Gastrocnemius medialis (tissue), 4 donors: Measurements from ENCODE around the gene CDH4. TPM values are rescaled to one million over a fixed set of nuclear protein-coding genes. Genes with fewer than 3 reads are reported as not detected.

Experiments used
- ATAC-seq, 2 donors: fragments of 150-250 bp; one replicate each; pipeline ENCODE4 v1.9.1; 2016
- DNase-seq, 2 donors: peaks; one replicate each; pipeline ENCODE4 v3.0.0-alpha.2; 2019
- H3K27ac ChIP-seq, 4 donors: fragments of 200-600 bp; sonication (generic); 1 replicate in 1 of 4; 2 replicates in 3 of 4; pipeline ENCODE4 v1.5.1; 2016 to 2018; ENCODE audit warnings: mild to moderate bottlenecking in 2 of 4, moderate library complexity in 1 of 4
- H3K27me3 ChIP-seq, 3 donors: fragments of 200-600 bp; sonication (generic) in 2 of 3; 1 replicate in 1 of 3; 2 replicates in 2 of 3; pipeline versions ENCODE4 v1.5.1 to v1.6.0; 2016 to 2019; ENCODE audit warnings: mild to moderate bottlenecking in 1 of 3, moderate library complexity in 1 of 3
- H3K36me3 ChIP-seq, 2 donors: fragments of 200-600 bp; sonication (generic) in 1 of 2; one replicate each; pipeline ENCODE4 v1.5.1; 2017 to 2018
- H3K4me1 ChIP-seq, 2 donors: fragments of 200-600 bp; sonication (generic) in 1 of 2; one replicate each; pipeline ENCODE4 v1.5.1; 2016 to 2017; ENCODE audit warnings: mild to moderate bottlenecking in 2 of 2
- H3K4me3 ChIP-seq, 4 donors: fragments of 200-600 bp; sonication (generic) in 3 of 4; 1 replicate in 1 of 4; 2 replicates in 3 of 4; pipeline ENCODE4 v1.5.1; 2016 to 2019; ENCODE audit warnings: mild to moderate bottlenecking in 2 of 4
- H3K9me3 ChIP-seq, 3 donors: fragments of 200-600 bp; sonication (generic) in 2 of 3; 1 replicate in 1 of 3; 2 replicates in 2 of 3; pipeline ENCODE4 v1.5.1; 2016 to 2019
- CTCF ChIP-seq, 5 experiments: fragments of 450-650 bp in 3 of 5; fragments of 200-600 bp in 2 of 5; sonication (generic) in 2 of 5; IDR thresholded peaks in 4 of 5; conservative IDR thresholded peaks in 1 of 5; 1 replicate in 4 of 5; 2 replicates in 1 of 5; pipeline ENCODE4 v1.5.1; 2016 to 2019; ENCODE audit warnings: antibody characterized with exemption in 5 of 5, mild to moderate bottlenecking in 3 of 5, moderate library complexity in 3 of 5
- POLR2A ChIP-seq, 2 donors: fragments of 450-650 bp; IDR thresholded peaks; one replicate each; pipeline ENCODE4 v1.6.1; 2017; ENCODE audit warnings: antibody characterized with exemption in 2 of 2, mild to moderate bottlenecking in 2 of 2, moderate library complexity in 2 of 2
- in situ Hi-C, 4 donors: fragments of 200-750 bp; cut with MboI; loops; one replicate each; pipeline versions ENCODE4 v1.15.0 to v1.8.0; 2017; ENCODE audit warnings: low sequenced_read_pairs in 4 of 4
- intact Hi-C: fragments of 100-400 bp; cut with DNase I; formaldehyde crosslinking; loops from one replicate; pipeline ENCODE4 v1.15.1; 2023; ENCODE audit warnings: low total_unique reads
- total RNA-seq, 4 donors: library from RNA; depleted of rRNA; stranded (reverse); fragments of >200 nt; gene quantifications; one replicate each; pipeline versions ENCODE4 v1.1.0 to v1.2.3, GENCODE V29; 2016

The CDH4 gene
- total RNA-seq, 4 donors from 2014 or later = 0.38 to 1.2 (median 0.86) TPM

GRCh38 chr20:61688411-61688810 is 436.4 kb downstream of the CDH4 start:
- in situ Hi-C loops (no loop called here), intact Hi-C loops (no loop called here)
- no peak for ATAC-seq

GRCh38 chr20:61690150-61690549 is 438.1 kb downstream of the CDH4 start:
- Histone ChIP-seq H3K4me3 (no peak overlapping the region), H3K9me3 (no peaks in the 10 kb centered on the region), H3K27me3 (no peaks in the 10 kb centered on the region), H3K27ac (no peak overlapping the region), H3K4me1 (no peaks in the 10 kb centered on the region), H3K36me3 (no peaks in the 10 kb centered on the region)
- in situ Hi-C loops (no loop called here), intact Hi-C loops (no loop called here)
- TF ChIP-seq CTCF (IDR thresholded peaks at IDR 0.05 in 4 of 5, conservative IDR thresholded peaks at IDR 0.05 in 1 of 5) = no peak
- no peak for TF ChIP-seq POLR2A (IDR thresholded peaks at IDR 0.05)
- no peak for ATAC-seq
- no peak for DNase-seq

More at GRCh38 chr20:61688411-61688810, 436.4 kb downstream of the CDH4 start:
- Histone ChIP-seq H3K27ac (no peak overlapping the region), H3K9me3 (no peaks in the 10 kb centered on the region), H3K36me3 (no peaks in the 10 kb centered on the region), H3K4me3 (no peak overlapping the region), H3K27me3 (no peaks in the 10 kb centered on the region), H3K4me1 (no peaks in the 10 kb centered on the region)
- no peak for DNase-seq
- no peak for TF ChIP-seq CTCF (IDR thresholded peaks at IDR 0.05 in 4 of 5, conservative IDR thresholded peaks at IDR 0.05 in 1 of 5)
- no peak for TF ChIP-seq POLR2A (IDR thresholded peaks at IDR 0.05)

- intact Hi-C loops = no loop called here
- no peaks in the 10 kb centered on the region for H3K4me1 ChIP-seq
- no peaks in the 10 kb centered on the region for H3K27me3 ChIP-seq
- H3K36me3 ChIP-seq = no peaks in the 10 kb centered on the region
- no peak overlapping the region for H3K4me3 ChIP-seq
- H3K27ac ChIP-seq = no peak overlapping the region
- no peak for DNase-seq
- no peaks in the 10 kb centered on the region for H3K9me3 ChIP-seq
- TF ChIP-seq POLR2A (IDR thresholded peaks at IDR 0.05) (no peak), CTCF (IDR thresholded peaks at IDR 0.05 in 4 of 5, conservative IDR thresholded peaks at IDR 0.05 in 1 of 5) (no peak)
- in situ Hi-C loops = no loop called here
- ATAC-seq = no peak
These were observed 439.2 kb downstream of the CDH4 start for GRCh38 chr20:61690993-61691838.

GRCh38 chr20:61691978-61692377 is 439.9 kb downstream of the CDH4 start:
- intact Hi-C loops (no loop called here), in situ Hi-C loops (no loop called here)
- ATAC-seq (no peak), DNase-seq (no peak)
- Histone ChIP-seq H3K4me1 (no peaks in the 10 kb centered on the region), H3K27ac (no peak overlapping the region), H3K9me3 (no peaks in the 10 kb centered on the region), H3K4me3 (no peak overlapping the region), H3K27me3 (no peaks in the 10 kb centered on the region), H3K36me3 (no peaks in the 10 kb centered on the region)
- no peak for TF ChIP-seq CTCF (IDR thresholded peaks at IDR 0.05 in 4 of 5, conservative IDR thresholded peaks at IDR 0.05 in 1 of 5)
- TF ChIP-seq POLR2A (IDR thresholded peaks at IDR 0.05) = no peak
